NCI-H82 treated with DMSO at 0.1 percent for 48 hours (cell line): Measurements from ENCODE around the gene INSM2.

Source experiments
- DNase-seq: peaks from one replicate; lab custom pipeline; 2025; ENCODE audit not compliant: unreplicated experiment; lab: John Stamatoyannopoulos, UW

The INSM2 gene, protein sequence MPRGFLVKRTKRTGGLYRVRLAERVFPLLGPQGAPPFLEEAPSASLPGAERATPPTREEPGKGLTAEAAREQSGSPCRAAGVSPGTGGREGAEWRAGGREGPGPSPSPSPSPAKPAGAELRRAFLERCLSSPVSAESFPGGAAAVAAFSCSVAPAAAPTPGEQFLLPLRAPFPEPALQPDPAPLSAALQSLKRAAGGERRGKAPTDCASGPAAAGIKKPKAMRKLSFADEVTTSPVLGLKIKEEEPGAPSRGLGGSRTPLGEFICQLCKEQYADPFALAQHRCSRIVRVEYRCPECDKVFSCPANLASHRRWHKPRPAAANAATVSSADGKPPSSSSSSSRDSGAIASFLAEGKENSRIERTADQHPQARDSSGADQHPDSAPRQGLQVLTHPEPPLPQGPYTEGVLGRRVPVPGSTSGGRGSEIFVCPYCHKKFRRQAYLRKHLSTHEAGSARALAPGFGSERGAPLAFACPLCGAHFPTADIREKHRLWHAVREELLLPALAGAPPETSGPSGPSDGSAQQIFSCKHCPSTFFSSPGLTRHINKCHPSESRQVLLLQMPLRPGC

DNA sequence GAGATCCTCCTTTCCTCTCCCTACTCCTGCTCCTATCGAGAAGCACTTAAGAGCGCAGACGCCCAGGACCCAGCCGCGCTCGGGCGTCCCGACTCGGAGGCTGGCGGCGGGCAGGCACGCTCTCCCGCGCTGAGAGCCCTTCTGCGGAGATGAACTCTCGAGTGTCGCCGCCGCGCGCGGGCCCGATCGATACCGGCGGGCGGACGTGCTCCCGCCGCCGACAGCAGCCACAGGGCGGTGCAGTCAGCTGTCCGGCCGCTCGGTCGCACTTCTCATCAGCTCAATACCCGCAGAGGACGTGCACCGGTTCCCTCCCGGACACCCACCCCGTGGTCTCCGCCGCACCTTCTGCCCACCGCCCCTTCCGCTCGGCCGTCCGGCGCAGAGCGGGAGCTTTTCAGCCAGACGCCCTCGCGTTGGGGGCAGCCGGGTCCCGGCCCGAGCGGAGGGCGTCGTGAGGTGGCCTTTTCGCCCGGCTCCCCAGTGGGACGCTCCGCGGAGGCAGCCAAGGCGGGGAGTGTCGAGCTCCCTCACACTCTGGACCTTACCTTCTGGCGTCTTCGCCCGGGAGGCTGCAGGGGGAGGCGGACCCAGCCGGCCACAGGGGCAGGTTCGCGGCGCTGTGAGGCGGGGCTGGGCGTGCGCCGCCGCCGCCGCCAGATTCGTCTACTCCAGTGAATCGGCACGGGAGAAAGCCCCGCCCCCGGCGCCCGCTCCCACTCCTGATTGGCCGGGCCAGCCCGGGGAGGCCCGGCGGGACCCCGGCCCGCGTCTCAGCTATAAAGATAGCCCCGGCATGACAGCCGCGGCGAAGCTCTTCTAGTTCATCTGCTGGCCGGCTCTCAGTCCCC is at the start of gene INSM2:
Gene INSM2, plus strand, starts transcription at position 808 of the 851 bp plus-strand sequence. CDS start 89 bp downstream, outside the sequence.
- DNase-seq: peak; percentile 79

DNA sequence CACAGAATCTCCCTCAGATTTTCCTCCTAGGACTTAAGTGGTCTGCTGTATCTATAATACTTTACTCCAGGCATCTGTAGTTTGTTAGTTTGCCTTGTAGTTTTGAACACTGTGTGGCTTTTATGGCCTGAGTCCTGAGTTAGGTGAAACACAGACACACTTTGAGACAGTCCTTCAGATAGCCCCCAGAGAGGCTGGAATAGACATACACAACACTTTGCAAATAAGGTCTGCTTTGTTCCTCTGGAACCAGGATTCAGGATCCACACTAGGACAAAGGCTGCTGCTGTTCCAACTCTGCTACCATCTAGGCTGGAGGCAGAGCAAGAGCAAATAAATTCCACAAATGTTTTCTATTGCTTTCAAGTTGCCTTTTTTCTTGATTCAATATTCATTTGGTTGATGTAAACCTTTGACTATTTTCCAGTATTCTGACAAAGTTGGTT is 41.4 kb upstream of the INSM2 start:
- DNase-seq: no peak

DNA sequence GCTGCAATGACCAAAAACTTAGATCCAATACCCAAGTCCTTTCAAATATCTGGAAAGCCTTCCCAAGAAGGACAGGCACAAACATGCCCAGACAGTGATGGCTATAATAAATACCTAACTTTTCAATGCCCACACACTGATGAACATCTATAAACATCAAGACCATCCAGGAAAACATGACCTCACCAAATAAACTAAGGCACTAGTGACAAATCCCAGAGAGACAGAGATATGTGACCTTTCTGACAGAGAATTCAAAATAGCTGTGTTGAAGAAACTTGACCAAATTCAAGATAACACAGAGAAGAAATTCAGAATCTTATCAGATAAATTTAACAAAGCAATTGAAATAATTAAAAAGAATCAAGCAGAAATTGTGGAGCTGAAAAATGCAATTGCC is 38.7 kb upstream of the INSM2 start:
- no peak for DNase-seq

DNA sequence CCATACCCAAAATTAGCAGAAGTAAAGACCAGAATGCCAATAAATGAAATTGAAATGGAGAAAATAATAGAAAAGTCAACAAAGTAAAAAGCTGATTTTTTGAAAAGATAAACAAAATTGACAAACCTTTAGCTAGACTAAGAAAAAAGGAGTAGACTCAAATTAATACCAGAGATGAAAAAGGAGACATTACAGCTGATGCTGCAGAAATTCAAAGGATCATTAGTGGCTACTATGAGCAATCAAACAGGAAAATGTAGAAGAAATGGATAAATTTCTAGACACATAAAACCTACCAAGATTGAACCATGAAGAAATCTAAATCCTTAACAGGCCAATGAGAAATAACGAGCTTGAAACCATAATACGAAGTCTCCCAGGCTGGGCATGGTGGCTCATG is 34.8 kb upstream of the INSM2 start:
- no peak for DNase-seq

DNA sequence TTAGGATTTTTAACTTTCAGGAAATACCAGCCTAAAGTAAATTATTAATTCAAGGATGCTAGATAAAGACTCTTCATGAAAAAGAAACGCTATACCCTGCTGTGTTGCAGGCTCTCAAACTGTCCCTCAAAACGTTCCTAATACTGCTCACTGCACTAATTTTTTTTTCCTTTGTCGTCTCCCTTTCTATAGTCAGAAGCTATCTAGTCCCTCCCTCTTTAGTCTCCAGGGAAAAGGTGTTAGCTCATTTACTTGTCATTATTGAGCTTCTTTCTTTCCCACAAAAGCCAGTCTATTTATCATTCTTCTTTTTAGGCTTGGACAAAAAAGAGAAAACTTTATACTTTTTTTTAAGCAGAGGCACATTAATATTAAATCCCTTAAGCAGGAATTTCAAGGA is 30.3 kb upstream of the INSM2 start:
- peak; percentile 69 for DNase-seq

DNA sequence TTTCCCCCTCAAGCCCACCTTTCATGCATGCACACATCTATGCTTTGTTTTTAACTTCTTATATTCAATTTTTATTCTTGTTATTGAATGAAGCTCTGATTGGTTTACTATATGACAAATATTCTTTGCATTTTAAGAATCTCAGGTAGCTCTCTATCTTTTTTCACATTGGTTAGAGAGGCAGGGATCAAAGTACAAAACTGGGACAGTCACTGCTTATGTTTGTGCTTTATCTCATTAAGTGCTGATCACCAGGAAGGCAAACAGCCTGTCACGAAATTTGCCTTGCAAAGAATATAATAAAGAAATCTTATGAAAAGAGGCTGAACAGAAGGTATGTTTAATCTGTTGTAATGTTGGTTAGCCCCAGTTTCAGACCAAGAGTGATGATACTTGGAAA is 29.7 kb upstream of the INSM2 start:
- peak; percentile 54 for DNase-seq

DNA sequence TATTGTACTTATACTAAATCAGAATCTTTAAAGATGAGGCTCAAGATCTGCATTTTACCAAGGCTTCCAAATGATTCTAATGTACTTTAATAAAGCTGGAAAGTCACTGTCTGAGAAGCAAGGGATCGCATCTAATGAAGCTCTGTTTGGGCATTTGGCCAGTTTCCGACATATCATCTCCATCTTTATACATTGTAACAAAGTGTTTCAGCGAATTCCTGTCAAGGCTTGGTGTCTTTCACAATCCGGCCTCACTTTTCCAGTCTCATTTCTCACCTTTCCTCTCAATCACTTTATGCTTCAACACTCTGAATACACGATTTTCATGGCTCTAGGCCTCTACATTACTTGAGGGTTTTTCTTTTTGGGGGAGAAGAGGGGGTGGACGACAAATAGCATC is 27.5 kb upstream of the INSM2 start:
- DNase-seq: no peak

DNA sequence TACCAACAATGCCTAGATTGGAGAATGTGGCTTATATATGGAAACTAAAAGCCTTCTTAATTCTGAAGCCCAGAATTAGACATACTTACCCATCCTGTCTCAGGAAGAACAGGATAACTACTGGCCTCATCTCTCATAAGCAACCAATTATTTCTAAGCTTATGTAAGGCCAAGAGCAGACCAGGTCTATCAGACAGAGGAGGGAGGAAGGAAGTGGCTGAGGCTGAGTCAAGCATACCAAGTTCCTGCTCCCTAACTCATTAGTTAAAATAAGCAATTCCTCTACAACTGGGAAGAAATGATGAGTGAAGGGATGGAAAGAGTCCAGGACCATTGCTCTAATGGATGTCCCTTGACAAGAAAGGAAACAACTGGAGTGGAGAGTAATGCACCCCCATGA is 27.0 kb upstream of the INSM2 start:
- no peak for DNase-seq

DNA sequence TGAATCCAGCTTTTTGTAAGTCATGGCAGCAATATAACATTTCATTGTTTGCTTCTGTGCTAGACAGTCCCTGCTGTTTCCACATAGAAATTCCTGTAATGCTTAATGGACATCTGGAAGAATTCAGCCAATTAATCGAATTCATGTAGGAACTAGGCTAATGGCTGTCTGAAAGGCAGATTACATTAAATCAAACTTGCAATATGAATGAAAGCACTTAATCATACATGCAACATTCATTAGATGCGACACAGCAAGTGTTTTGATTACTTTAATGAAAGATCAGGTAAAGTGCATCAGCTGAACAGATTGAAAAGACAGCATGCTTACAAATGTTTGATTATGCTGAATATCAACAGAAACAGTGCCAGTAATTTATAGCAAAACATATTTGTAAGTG is 24.1 kb upstream of the INSM2 start:
- DNase-seq: no peak

DNA sequence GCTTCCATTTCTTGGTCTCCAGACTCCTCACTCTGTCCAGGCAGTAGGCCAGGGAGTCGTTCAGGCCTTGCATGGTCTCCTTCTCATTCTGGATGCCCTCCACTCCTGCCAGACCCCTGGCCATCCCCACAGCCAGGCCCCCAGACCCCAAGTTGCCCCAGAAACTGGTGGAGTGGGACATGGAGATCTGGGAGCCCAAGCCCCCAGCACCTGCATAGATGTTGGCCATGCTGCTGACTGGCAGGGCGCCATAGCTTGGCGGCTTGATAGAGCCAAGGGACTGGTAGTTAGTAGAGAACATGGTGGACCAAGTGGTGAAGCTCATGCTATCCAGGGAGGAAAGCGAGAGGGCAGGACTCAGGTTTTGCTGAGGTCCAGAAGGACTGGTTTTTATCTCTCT is 21.2 kb upstream of the INSM2 start:
- no peak for DNase-seq

DNA sequence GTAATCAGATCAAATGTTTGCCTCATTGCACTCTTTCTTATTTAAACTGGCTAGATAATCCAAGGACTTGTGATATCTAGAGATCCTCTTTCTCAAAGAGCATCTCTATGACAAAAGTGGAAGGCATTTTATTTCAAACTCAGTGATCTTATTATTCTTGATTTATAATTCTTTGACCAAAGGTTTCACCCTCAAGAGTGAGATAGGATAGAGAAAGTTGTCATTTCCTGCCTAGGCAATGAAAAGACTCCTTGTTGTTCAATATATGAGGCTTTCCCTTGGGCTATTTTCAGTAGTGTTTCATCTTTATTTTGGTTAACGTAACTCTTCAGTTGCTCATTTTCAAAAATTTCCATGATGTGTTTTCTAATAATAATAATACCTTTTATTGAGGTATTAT is 18.0 kb upstream of the INSM2 start:
- no peak for DNase-seq

DNA sequence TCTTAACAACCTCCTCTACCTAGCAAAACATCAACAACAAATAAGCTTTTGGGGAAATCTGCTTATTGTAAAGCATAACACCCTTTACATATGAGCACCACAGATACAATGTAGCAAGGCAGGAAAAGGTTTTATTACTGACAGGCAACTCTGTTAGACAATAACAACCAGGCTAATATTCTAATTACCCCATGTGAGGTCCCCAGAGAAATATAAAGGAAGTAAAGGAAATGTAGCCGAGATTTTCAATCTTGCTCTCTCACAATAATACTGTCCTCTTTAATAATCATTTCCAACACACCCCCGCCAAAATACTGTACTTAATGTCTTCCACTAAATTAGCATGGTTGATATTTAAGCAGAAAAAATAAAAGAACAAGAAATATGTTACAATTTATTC is 14.0 kb upstream of the INSM2 start:
- DNase-seq: no peak

DNA sequence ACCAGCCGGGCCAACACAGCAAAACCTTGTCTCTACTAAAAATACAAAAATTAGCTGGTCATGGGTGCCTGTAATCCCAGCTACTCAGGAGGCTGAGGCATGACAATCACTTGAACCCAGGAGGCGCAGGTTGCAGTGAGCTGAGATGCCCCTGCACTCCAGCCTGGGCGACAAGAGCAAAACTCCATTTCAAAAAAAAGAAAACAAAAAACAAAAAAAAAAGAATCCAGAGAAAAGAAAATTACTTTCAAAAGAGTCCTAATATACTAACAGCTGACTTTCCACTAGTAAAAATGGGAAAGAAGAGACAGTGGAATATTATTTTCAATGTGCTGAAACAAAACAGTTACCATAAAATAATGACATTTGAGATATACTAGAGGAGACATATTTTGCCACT is 8.3 kb upstream of the INSM2 start:
- DNase-seq: no peak

DNA sequence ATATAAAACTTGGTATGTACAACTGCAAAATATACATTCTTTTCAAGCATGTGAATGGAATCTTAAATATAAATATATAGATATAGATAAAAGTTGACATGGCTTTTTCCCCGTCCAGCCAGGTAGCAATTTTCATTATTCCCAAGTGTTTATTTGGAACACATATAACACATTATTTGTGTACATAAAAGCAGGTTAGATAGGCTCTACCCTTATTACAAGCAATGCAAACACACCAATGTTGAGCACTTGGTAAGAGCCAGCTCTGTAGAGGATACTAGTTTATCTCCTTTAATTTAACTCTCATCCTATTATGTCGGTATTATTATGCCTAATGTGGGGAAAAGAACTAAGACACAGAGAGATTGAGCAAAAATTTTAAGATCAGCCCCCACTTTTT is 7.0 kb upstream of the INSM2 start:
- no peak for DNase-seq

DNA sequence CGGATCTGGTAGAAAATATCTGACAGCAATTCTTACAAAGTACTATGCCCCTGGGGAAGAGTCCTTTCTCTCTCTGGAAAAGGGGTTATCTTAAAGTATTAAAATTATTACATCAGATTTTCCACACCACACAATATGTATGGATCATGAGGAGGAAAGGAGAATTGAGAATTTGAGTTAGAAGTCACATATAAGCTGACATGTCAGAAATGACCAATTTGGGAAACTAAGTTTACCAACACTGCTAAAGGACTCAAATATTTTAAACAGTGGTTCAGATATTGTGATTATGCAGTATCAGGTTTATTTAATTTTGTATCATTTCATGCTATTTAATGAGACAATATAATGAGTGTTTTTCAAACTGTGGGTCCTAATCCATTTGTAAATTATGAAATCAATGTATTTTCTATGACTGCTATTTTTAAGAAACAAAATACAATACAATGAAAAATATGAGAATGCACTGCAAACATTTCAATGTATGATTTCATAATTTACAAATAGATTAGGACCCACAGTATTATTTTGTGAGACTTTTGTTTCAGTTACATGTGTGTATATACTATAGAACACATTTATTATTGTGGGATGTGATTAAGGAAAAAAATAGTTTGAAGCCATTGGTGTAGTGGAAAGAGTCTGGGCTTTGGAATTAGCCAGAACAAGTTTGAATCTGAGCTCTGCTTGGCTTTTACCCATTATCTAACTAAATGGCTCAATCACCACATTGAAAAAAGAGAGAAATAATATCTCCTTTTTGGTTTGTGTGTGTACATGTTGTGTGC is 1.8 kb upstream of the INSM2 start:
- DNase-seq: no peak

DNA sequence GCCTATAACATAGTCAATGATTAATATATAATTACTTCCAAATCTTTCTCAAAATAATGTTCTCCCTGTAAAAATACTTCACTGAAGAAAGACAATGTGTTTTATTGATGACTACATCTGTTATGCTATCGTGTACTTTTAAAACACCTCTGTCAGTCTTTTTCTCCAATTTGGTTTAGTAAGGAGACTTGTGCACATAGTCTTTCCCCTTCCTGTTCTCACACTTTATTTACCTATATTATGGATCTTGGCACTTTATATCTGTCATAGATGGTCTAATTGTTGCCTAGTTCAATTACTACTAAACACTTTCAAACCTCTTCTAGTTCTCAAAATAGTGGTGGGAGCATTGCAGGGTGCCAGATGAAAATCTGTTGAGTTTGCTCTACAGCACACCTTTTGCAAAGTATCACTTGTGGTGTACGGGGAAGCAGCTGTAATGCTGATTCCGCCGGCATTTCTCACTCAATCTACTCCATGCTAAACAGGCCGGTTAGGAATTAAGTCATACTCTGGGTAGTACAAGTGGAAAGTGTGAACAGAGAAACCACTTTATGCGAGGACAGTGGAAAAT is 1.1 kb upstream of the INSM2 start:
- no peak for DNase-seq

DNA sequence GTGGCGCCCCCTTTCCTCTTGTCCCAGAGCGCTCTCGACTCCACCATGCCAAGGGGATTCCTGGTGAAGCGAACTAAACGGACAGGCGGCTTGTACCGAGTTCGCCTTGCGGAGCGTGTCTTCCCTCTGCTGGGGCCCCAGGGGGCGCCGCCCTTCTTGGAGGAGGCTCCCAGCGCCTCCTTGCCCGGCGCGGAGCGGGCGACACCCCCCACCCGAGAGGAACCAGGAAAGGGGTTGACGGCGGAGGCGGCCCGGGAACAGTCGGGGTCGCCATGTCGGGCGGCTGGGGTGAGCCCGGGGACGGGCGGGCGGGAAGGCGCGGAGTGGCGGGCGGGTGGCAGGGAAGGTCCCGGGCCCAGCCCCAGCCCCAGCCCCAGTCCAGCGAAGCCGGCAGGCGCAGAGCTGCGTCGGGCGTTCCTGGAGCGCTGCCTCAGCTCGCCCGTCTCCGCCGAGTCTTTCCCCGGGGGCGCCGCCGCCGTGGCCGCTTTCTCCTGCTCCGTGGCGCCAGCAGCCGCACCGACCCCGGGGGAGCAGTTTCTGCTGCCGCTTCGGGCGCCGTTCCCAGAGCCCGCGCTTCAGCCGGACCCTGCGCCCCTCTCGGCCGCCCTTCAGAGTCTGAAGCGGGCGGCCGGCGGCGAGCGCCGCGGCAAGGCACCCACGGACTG is 376 bp downstream of the INSM2 start:
- no peak for DNase-seq

DNA sequence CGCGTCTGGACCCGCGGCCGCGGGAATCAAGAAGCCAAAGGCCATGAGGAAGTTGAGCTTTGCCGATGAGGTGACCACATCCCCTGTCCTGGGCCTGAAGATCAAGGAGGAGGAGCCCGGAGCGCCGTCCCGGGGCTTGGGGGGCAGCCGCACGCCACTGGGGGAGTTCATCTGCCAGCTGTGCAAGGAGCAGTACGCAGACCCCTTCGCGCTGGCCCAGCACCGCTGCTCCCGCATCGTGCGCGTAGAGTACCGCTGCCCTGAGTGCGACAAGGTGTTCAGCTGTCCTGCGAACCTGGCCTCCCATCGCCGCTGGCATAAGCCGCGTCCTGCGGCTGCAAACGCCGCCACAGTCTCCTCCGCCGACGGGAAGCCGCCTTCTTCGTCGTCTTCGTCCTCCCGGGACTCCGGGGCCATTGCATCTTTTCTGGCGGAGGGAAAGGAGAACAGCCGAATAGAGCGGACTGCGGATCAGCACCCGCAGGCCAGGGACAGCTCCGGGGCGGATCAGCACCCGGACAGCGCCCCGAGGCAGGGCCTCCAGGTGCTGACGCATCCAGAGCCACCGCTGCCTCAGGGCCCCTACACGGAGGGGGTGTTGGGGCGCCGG is 1.0 kb downstream of the INSM2 start:
- no peak for DNase-seq

DNA sequence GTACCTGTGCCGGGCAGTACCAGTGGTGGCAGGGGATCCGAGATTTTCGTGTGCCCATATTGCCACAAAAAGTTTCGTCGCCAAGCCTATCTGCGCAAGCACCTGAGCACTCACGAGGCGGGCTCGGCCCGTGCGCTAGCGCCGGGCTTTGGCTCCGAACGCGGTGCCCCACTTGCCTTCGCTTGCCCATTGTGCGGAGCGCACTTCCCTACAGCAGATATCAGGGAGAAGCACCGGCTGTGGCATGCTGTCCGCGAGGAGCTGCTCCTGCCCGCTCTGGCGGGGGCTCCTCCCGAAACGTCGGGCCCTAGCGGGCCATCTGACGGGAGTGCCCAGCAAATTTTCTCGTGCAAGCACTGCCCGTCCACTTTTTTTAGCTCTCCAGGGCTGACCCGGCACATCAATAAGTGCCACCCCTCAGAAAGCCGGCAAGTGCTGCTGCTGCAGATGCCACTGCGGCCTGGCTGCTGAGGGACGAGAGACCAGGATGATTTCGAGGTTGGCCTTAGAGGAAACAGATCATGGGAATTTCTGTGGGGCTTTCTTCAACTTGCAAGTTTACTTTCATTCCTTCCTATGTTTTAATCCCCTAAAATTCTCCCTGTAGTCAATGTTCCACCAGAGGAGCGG is 1.6 kb downstream of the INSM2 start:
- DNase-seq: no peak
